Glutamatergic neuron (in vitro differentiated cells): ENCODE data around the gene DNAH6. TPM values are rescaled to one million over a fixed set of nuclear protein-coding genes. Genes with fewer than 3 reads are reported as not detected.

Experiments used
- DNase-seq: peaks from one replicate; pipeline ENCODE4 v3.0.0; 2022
- H3K27ac Mint-ChIP-seq: one replicate; pipeline ENCODE4 v1.8.0; 2020; ENCODE audit warnings: mild to moderate bottlenecking, mixed read lengths, inconsistent platforms; ENCODE audit not compliant: unreplicated experiment
- H3K27me3 Mint-ChIP-seq: one replicate; pipeline ENCODE4 v1.8.0; 2020; ENCODE audit warnings: mild to moderate bottlenecking, moderate library complexity, mixed read lengths, inconsistent platforms; ENCODE audit not compliant: unreplicated experiment
- H3K36me3 Mint-ChIP-seq: one replicate; pipeline ENCODE4 v1.8.0; 2020; ENCODE audit warnings: mild to moderate bottlenecking, mixed read lengths, inconsistent platforms; ENCODE audit not compliant: unreplicated experiment
- H3K4me1 Mint-ChIP-seq: one replicate; pipeline ENCODE4 v1.8.0; 2020; ENCODE audit warnings: mild to moderate bottlenecking, low read depth, mixed read lengths, inconsistent platforms; ENCODE audit not compliant: unreplicated experiment
- H3K4me3 Mint-ChIP-seq: one replicate; pipeline ENCODE4 v1.8.0; 2020; ENCODE audit warnings: mild to moderate bottlenecking, mixed read lengths, inconsistent platforms; ENCODE audit not compliant: unreplicated experiment
- H3K9me3 Mint-ChIP-seq: one replicate; pipeline ENCODE4 v1.8.0; 2020; ENCODE audit warnings: mild to moderate bottlenecking, moderate library complexity, mixed read lengths, inconsistent platforms; ENCODE audit not compliant: unreplicated experiment
- total RNA-seq: library from RNA; stranded (reverse); fragmentation: NEBNext Ultra II Directional; extraction: Animal tissue kit (Norgen Biotek cat#: 25700); gene quantifications from one replicate; pipeline ENCODE4 v1.2.1, GENCODE V29; 2021; ENCODE audit not compliant: unreplicated experiment
- TF ChIP-seq, protein P1 (sequence below): fragments of 200-600 bp; sonication (generic); IDR thresholded peaks from one replicate; pipeline ENCODE4 v1.5.0; 2021; ENCODE audit not compliant: partially characterized antibody, unreplicated experiment

Gene DNAH6
- total RNA-seq, 1 donor from 2014 or later: 0.86 TPM

DNA sequence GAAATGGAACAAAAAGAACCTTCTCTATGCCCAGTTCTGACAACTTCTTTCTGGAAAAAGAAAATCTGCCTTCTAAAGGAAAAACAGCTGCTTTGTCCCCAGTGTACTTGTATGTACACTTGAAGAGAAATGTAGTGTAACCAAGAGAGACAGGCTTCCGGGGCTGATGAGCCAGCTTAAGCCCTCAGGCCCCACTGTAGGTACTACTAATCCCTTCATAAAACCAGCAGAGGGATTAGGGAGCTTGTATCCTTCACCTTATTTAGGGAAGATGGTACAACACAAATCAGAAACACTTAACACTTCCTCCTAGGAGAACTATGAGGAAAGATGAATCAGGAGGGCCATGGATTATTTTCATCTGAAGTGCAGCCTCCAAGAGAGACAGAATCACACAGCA lies 38.4 kb upstream of the DNAH6 start:
- TF ChIP-seq, protein P1, sequence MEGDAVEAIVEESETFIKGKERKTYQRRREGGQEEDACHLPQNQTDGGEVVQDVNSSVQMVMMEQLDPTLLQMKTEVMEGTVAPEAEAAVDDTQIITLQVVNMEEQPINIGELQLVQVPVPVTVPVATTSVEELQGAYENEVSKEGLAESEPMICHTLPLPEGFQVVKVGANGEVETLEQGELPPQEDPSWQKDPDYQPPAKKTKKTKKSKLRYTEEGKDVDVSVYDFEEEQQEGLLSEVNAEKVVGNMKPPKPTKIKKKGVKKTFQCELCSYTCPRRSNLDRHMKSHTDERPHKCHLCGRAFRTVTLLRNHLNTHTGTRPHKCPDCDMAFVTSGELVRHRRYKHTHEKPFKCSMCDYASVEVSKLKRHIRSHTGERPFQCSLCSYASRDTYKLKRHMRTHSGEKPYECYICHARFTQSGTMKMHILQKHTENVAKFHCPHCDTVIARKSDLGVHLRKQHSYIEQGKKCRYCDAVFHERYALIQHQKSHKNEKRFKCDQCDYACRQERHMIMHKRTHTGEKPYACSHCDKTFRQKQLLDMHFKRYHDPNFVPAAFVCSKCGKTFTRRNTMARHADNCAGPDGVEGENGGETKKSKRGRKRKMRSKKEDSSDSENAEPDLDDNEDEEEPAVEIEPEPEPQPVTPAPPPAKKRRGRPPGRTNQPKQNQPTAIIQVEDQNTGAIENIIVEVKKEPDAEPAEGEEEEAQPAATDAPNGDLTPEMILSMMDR: no peak
- H3K9me3 Mint-ChIP-seq: no peaks in the 10 kb centered on the region
- peaks cover 20% of the 10 kb centered on the region for H3K36me3 Mint-ChIP-seq
- H3K4me3 Mint-ChIP-seq: no peak overlapping the region
- no peak for DNase-seq
- H3K4me1 Mint-ChIP-seq: no peaks in the 10 kb centered on the region
- no peak overlapping the region for H3K27ac Mint-ChIP-seq
- H3K27me3 Mint-ChIP-seq: no peaks in the 10 kb centered on the region

DNA sequence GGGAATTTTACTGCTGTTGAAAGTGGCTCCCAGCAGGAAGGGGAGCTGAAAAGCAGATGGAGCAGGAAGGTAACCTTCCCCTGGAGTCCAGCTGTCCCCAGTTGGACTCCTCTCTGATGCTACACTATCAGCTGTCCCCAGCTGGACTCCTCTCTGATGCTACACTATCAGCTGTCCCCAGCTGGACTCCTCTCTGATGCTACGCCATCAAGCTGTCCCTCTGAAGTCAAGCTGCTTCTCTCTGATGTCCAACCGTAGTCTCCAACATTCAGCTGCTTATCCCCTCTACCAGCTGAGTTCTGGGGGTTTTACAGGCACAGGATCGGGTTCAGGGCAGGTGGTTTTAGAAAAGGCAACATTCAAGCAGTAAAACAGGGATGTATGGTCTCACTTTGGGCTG lies 37.4 kb upstream of the DNAH6 start:
- no peak overlapping the region for H3K27ac Mint-ChIP-seq
- no peak overlapping the region for H3K4me3 Mint-ChIP-seq
- no peaks in the 10 kb centered on the region for H3K27me3 Mint-ChIP-seq
- DNase-seq: no peak
- peaks cover 20% of the 10 kb centered on the region for H3K36me3 Mint-ChIP-seq
- H3K4me1 Mint-ChIP-seq: no peaks in the 10 kb centered on the region
- TF ChIP-seq, protein P1: no peak
- no peaks in the 10 kb centered on the region for H3K9me3 Mint-ChIP-seq

DNA sequence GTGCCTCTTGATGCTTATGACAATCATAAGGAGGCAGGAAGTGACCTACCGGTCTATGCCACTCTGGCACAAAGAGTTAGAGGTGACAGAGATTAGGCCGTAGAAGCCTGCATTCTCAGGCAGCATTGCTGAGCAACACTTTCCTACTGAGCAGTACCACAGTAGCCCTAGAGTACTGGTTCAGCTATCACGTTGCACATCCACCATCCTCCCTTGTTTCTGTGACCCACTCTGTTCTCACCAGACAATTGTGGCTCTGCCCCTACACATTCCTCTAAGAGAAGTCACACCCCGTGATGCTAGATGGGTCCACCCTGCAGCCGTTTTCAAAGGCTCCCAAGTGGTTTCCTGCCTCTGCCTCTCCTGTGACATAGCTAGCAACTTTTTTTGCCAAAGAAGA lies 34.6 kb upstream of the DNAH6 start:
- DNase-seq: no peak
- H3K4me1 Mint-ChIP-seq: no peaks in the 10 kb centered on the region
- TF ChIP-seq, protein P1: no peak
- H3K27me3 Mint-ChIP-seq: no peaks in the 10 kb centered on the region
- H3K36me3 Mint-ChIP-seq: peaks cover 14% of the 10 kb centered on the region
- no peak overlapping the region for H3K4me3 Mint-ChIP-seq
- H3K9me3 Mint-ChIP-seq: no peaks in the 10 kb centered on the region
- no peak overlapping the region for H3K27ac Mint-ChIP-seq

DNA sequence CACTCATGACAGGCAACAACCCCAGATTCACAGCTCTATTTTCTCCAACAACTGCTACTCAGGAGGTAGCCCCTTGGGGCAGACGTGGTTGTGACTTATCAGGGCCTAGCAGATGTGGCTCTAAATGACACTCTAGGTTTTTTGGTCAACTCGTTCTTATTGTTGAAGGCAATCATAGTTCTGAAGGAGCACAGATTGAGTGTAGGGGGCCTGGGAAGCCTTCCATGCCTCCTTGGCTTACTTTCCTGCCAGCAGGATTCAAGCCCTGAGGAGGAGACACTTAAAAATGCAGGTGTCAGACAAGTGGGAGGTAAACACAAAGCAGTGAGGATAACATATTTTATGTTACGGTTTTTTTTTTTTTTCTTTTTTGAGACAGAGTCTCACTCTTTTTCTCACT lies 33.7 kb upstream of the DNAH6 start:
- no peaks in the 10 kb centered on the region for H3K27me3 Mint-ChIP-seq
- H3K4me1 Mint-ChIP-seq: no peaks in the 10 kb centered on the region
- TF ChIP-seq, protein P1: no peak
- peaks cover 5% of the 10 kb centered on the region for H3K36me3 Mint-ChIP-seq
- no peak overlapping the region for H3K27ac Mint-ChIP-seq
- H3K4me3 Mint-ChIP-seq: no peak overlapping the region
- no peak for DNase-seq
- no peaks in the 10 kb centered on the region for H3K9me3 Mint-ChIP-seq

DNA sequence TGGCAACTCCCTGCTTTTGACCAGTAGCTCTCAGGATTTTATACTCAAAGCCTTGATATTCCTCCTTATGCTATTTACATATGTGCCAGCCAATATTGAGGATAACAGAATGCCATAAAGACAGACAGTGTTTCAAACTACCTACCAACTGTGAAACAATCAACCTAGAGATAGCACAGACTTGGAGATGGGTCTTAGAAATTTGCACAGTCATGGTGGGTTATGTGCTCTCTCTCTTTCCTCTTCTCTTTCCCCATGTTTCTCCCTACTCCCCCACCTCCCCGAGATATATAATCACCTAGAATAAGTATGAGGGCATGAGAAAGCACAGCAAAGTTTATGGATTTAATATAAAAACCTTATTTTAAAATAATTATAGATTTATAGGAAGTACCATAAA lies 33.0 kb upstream of the DNAH6 start:
- TF ChIP-seq, protein P1: no peak
- H3K4me1 Mint-ChIP-seq: no peaks in the 10 kb centered on the region
- H3K27me3 Mint-ChIP-seq: no peaks in the 10 kb centered on the region
- DNase-seq: no peak
- H3K4me3 Mint-ChIP-seq: no peak overlapping the region
- H3K9me3 Mint-ChIP-seq: no peaks in the 10 kb centered on the region
- H3K36me3 Mint-ChIP-seq: no peaks in the 10 kb centered on the region
- no peak overlapping the region for H3K27ac Mint-ChIP-seq
